ENCODE measurements around the gene SATB2.

SATB2 gene

DNA sequence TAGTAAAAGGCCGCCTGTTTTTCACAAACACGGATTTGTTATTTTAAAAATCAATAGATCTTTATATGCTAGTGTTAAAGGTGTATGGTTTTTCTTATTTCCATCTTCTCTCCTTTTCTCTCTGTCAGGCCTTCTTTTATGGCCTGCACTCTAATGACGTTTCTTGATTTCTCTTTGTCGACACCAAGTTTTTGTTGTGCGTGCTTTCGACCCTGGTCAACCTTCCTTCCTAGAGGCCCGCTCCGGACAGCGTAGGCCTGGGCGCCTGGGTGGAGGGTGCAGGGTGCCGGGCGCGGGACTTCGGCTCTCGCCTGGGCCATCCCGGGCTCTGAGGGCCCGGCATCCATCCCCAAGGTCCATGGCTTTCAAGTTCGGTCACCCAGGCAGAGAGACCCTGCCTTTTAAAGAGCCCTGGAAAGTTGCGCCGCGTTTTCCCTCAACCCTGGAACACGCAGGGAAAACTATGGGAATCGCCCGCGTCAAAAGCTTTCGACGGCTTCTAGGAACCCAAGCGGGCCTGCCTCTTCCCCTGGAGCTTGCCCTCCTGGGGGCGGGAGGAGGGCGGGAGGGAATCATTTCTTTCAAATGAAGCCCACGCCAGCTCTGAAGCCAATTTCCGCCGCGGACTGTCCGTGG is 4.1 kb upstream of the SATB2 start:
- Histone ChIP-seq H2BK15ac (ENCODE audit: low read length) (no peak overlapping the region), H2AFZ (ENCODE audit: low read length) (no peak overlapping the region), H3K36me3 (replicated peaks in 1 of 2; ENCODE audit: control insufficient read depth in 2 of 2, insufficient read depth in 2 of 2, low read length in 2 of 2) (no peaks in the 10 kb centered on the region), H3K9ac (ENCODE audit: low read depth, low read length, poor library complexity) (no peak overlapping the region), H2AK5ac (ENCODE audit: low read depth, low read length) (no peak overlapping the region), H2BK12ac (ENCODE audit: low read length) (no peak overlapping the region), H3K4me3 (ENCODE audit: low read length in 2 of 2) (peak overlapping the region in 1 of 2 donors; percentile 57), H3K4ac (ENCODE audit: low read length) (no peak overlapping the region), H4K91ac (ENCODE audit: low read depth, low read length, poor library complexity) (no peak overlapping the region), H3K27me3 (ENCODE audit: control insufficient read depth in 3 of 3, insufficient read depth in 3 of 3, low read depth in 1 of 3, low read length in 3 of 3) (peaks cover 41 to 69% (median 48%) of the 10 kb centered on the region in 3 experiments), H3K27ac (replicated peaks; ENCODE audit: low read length) (no peak overlapping the region), H3K14ac (ENCODE audit: low read length) (no peak overlapping the region), H4K8ac (ENCODE audit: low read depth, low read length) (no peak overlapping the region), H2BK120ac (ENCODE audit: low read depth, low read length) (no peak overlapping the region), H3K4me2 (ENCODE audit: insufficient read depth, low read length, poor library complexity, severe bottlenecking) (peak overlapping the region; percentile 69), H3K4me1 (ENCODE audit: control insufficient read depth in 2 of 2, insufficient read depth in 1 of 2, low read depth in 1 of 2, low read length in 2 of 2) (peaks cover 0 to 8% of the 10 kb centered on the region in 2 donors), H3K9me3 (replicated peaks in 1 of 2; ENCODE audit: control insufficient read depth in 2 of 2, insufficient read depth in 1 of 2, low read depth in 1 of 2, low read length in 2 of 2) (peaks cover 2 to 8% of the 10 kb centered on the region in 2 donors), H3K23ac (ENCODE audit: low read depth, low read length, poor library complexity) (no peak overlapping the region), H3K18ac (ENCODE audit: low read length) (peak overlapping the region; percentile 78), H2BK5ac (ENCODE audit: low read length) (no peak overlapping the region), H3K79me1 (ENCODE audit: low read depth, low read length) (no peaks in the 10 kb centered on the region)
- WGBS, 2 donors (ENCODE audit: extremely low coverage in 2 of 2, insufficient read length in 2 of 2, insufficient replicate concordance in 1 of 2): no CpG with 5 or more reads among the region's 35 CpGs
- peak; percentile 27 for DNase-seq (ENCODE audit: low spot score)

DNA sequence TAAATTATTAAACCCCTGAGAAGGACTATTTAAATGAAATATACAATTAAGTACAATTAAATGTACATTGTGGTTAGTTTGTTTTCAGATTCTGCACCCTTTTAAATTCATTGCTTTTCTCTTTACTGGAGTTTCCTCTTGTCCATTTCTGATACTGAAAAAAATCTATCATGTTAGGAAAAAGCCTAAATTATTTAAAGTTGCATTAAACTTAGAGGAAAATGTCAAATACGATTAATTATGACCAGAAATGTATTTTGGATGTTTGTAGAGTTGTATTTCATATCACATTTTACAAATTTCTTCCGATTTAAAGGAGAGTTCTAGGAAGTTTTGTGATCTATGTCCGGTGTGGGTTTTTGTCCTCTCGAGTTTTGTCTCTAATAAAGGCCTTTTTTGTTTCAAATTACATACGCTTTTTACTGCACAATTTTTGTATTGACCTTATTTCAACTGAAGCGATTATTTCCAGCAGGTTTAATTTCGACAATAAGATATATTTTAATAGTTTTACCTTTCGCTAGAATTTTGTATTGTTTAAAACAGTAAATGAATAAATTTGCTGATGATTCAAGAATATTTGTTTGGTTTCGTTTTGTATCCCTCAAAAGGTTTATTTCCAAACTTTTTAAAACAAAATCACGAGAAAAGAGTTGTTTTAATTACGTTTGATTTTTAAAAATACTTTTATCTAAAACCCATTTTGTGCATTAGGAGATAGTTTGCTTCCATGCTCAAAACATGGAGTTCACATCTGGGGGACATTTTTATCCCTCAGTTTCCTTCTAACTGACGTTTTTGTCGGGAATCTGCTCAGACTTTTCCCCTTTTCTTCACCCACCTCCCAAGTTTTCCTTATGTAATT is 3.3 kb upstream of the SATB2 start:
- H3K27ac ChIP-seq (replicated peaks; ENCODE audit: low read length): no peak overlapping the region
- H3K18ac ChIP-seq (ENCODE audit: low read length): no peak overlapping the region
- no peak overlapping the region for H2BK12ac ChIP-seq (ENCODE audit: low read length)
- no peak overlapping the region for H3K4me2 ChIP-seq (ENCODE audit: insufficient read depth, low read length, poor library complexity, severe bottlenecking)
- no peak for DNase-seq (ENCODE audit: low spot score)
- H2AK5ac ChIP-seq (ENCODE audit: low read depth, low read length): no peak overlapping the region
- no peak overlapping the region for H2AFZ ChIP-seq (ENCODE audit: low read length)
- H2BK5ac ChIP-seq (ENCODE audit: low read length): no peak overlapping the region
- H3K4ac ChIP-seq (ENCODE audit: low read length): no peak overlapping the region
- no peak overlapping the region for H2BK120ac ChIP-seq (ENCODE audit: low read depth, low read length)
- H2BK15ac ChIP-seq (ENCODE audit: low read length): no peak overlapping the region
- no peaks in the 10 kb centered on the region for H3K79me1 ChIP-seq (ENCODE audit: low read depth, low read length)
- no CpG with 5 or more reads among the region's 13 CpGs for WGBS, 2 donors (ENCODE audit: extremely low coverage in 2 of 2, insufficient read length in 2 of 2, insufficient replicate concordance in 1 of 2)
- H3K36me3 ChIP-seq (replicated peaks in 1 of 2; ENCODE audit: control insufficient read depth in 2 of 2, insufficient read depth in 2 of 2, low read length in 2 of 2): no peaks in the 10 kb centered on the region
- H3K4me1 ChIP-seq (ENCODE audit: control insufficient read depth in 2 of 2, insufficient read depth in 1 of 2, low read depth in 1 of 2, low read length in 2 of 2): peaks cover 6 to 10% of the 10 kb centered on the region in 2 donors
- H3K27me3 ChIP-seq (ENCODE audit: control insufficient read depth in 3 of 3, insufficient read depth in 3 of 3, low read depth in 1 of 3, low read length in 3 of 3): peaks cover 37 to 69% (median 40%) of the 10 kb centered on the region in 3 experiments
- no peak overlapping the region for H4K8ac ChIP-seq (ENCODE audit: low read depth, low read length)
- H4K91ac ChIP-seq (ENCODE audit: low read depth, low read length, poor library complexity): no peak overlapping the region
- H3K9me3 ChIP-seq (replicated peaks in 1 of 2; ENCODE audit: control insufficient read depth in 2 of 2, insufficient read depth in 1 of 2, low read depth in 1 of 2, low read length in 2 of 2): peaks cover 0 to 8% of the 10 kb centered on the region in 2 donors
- H3K14ac ChIP-seq (ENCODE audit: low read length): no peak overlapping the region
- H3K9ac ChIP-seq (ENCODE audit: low read depth, low read length, poor library complexity): no peak overlapping the region
- no peak overlapping the region for H3K4me3 ChIP-seq (ENCODE audit: low read length in 2 of 2)
- no peak overlapping the region for H3K23ac ChIP-seq (ENCODE audit: low read depth, low read length, poor library complexity)

- Histone ChIP-seq H2BK120ac (ENCODE audit: low read depth, low read length) (no peak overlapping the region), H3K18ac (ENCODE audit: low read length) (no peak overlapping the region), H2AFZ (ENCODE audit: low read length) (peak overlapping the region; percentile 96), H2AK5ac (ENCODE audit: low read depth, low read length) (no peak overlapping the region), H3K4ac (ENCODE audit: low read length) (no peak overlapping the region), H2BK5ac (ENCODE audit: low read length) (no peak overlapping the region), H3K14ac (ENCODE audit: low read length) (no peak overlapping the region), H3K23ac (ENCODE audit: low read depth, low read length, poor library complexity) (no peak overlapping the region), H3K4me2 (ENCODE audit: insufficient read depth, low read length, poor library complexity, severe bottlenecking) (peak overlapping the region; percentile 89), H4K8ac (ENCODE audit: low read depth, low read length) (no peak overlapping the region), H3K9me3 (replicated peaks in 1 of 2; ENCODE audit: control insufficient read depth in 2 of 2, insufficient read depth in 1 of 2, low read depth in 1 of 2, low read length in 2 of 2) (peaks cover 0 to 8% of the 10 kb centered on the region in 2 donors), H4K91ac (ENCODE audit: low read depth, low read length, poor library complexity) (no peak overlapping the region), H3K9ac (ENCODE audit: low read depth, low read length, poor library complexity) (no peak overlapping the region), H2BK12ac (ENCODE audit: low read length) (no peak overlapping the region), H3K79me1 (ENCODE audit: low read depth, low read length) (no peaks in the 10 kb centered on the region), H3K36me3 (replicated peaks in 1 of 2; ENCODE audit: control insufficient read depth in 2 of 2, insufficient read depth in 2 of 2, low read length in 2 of 2) (no peaks in the 10 kb centered on the region), H3K27ac (replicated peaks; ENCODE audit: low read length) (no peak overlapping the region), H3K27me3 (ENCODE audit: control insufficient read depth in 3 of 3, insufficient read depth in 3 of 3, low read depth in 1 of 3, low read length in 3 of 3) (peaks cover 31 to 73% (median 34%) of the 10 kb centered on the region in 3 experiments), H2BK15ac (ENCODE audit: low read length) (no peak overlapping the region), H3K4me3 (ENCODE audit: low read length in 2 of 2) (peak overlapping the region; percentile 80 to 97), H3K4me1 (ENCODE audit: control insufficient read depth in 2 of 2, insufficient read depth in 1 of 2, low read depth in 1 of 2, low read length in 2 of 2) (peaks cover 11 to 12% of the 10 kb centered on the region in 2 donors)
- WGBS, 2 donors (ENCODE audit: extremely low coverage in 2 of 2, insufficient read length in 2 of 2, insufficient replicate concordance in 1 of 2): no CpG with 5 or more reads among the region's 14 CpGs
- peak; percentile 20 for DNase-seq (ENCODE audit: low spot score)
Observed at GRCh38 chr2:199460101-199460671, 2.4 kb upstream of the SATB2 start.
